Osteoblast (primary cell): ENCODE data around the gene ZSCAN10. TPM values are rescaled to one million over a fixed set of nuclear protein-coding genes. Genes with fewer than 3 reads are reported as not detected.

Experiments used
- DNase-seq: peaks from one replicate; pipeline ENCODE4 v3.0.0; 2011; ENCODE audit warnings: low spot score, mixed read lengths; ENCODE audit not compliant: insufficient read length; ENCODE audit errors: missing footprints
- H2AFZ ChIP-seq: 2 replicates; pipeline ENCODE4 v1.6.0; 2011; ENCODE audit warnings: mild to moderate bottlenecking, low read length
- H3K27ac ChIP-seq: 2 replicates; pipeline ENCODE4 v1.5.1; 2011; ENCODE audit warnings: mild to moderate bottlenecking, low read depth, low read length, moderate library complexity
- H3K27me3 ChIP-seq: 2 replicates; pipeline ENCODE4 v1.6.0; 2012; ENCODE audit warnings: mild to moderate bottlenecking, control low read depth, inconsistent platforms, low read length, moderate library complexity; ENCODE audit not compliant: insufficient read depth
- H3K36me3 ChIP-seq: 2 replicates; pipeline ENCODE4 v1.5.1; 2011; ENCODE audit warnings: mild to moderate bottlenecking, low read length, control low read depth, moderate library complexity; ENCODE audit not compliant: insufficient read depth
- H3K4me1 ChIP-seq: 2 replicates; pipeline ENCODE4 v1.5.1; 2011; ENCODE audit warnings: mild to moderate bottlenecking, low read length, control low read depth, moderate library complexity; ENCODE audit not compliant: insufficient read depth
- H3K4me2 ChIP-seq: 2 replicates; pipeline ENCODE4 v1.6.0; 2011; ENCODE audit warnings: mild to moderate bottlenecking, low read length; ENCODE audit not compliant: insufficient read depth
- H3K4me3 ChIP-seq: fragments of 200-600 bp; sonication (generic); 3 replicates; pipeline ENCODE4 v1.5.1; 2012; ENCODE audit warnings: mild to moderate bottlenecking, low read length, inconsistent platforms; ENCODE audit not compliant: insufficient read depth
- H3K79me2 ChIP-seq: 2 replicates; pipeline ENCODE4 v1.6.0; 2012; ENCODE audit warnings: mild to moderate bottlenecking, low read length, control low read depth, inconsistent platforms; ENCODE audit not compliant: insufficient read depth
- H3K9me3 ChIP-seq: 2 replicates; pipeline ENCODE4 v1.5.1; 2011; ENCODE audit warnings: low read depth, low read length, control low read depth
- H4K20me1 ChIP-seq: 2 replicates; pipeline ENCODE4 v1.6.0; 2012; ENCODE audit warnings: mild to moderate bottlenecking, low read length, control low read depth; ENCODE audit not compliant: insufficient read depth
- CTCF ChIP-seq: IDR thresholded peaks from 2 replicates; pipeline ENCODE4 v1.5.1; 2011; ENCODE audit warnings: mild to moderate bottlenecking, low read depth, low read length, moderate library complexity; ENCODE audit errors: extremely low read depth
- total RNA-seq: library from RNA; depleted of rRNA; stranded (reverse); fragments of >200 nt; gene quantifications from 2 replicates; pipeline ENCODE4 v1.2.3, GENCODE V29; 2012

The ZSCAN10 gene
- total RNA-seq, 1 donor: not detected

GRCh38 chr16:3122926-3123570 lies 24.0 kb upstream of the ZSCAN10 start:
- H3K9me3 ChIP-seq: no peaks in the 10 kb centered on the region
- TF ChIP-seq CTCF: no peak
- H3K4me2 ChIP-seq: no peak overlapping the region
- peaks cover 15% of the 10 kb centered on the region for H3K36me3 ChIP-seq
- H3K4me3 ChIP-seq: no peak overlapping the region
- no peaks in the 10 kb centered on the region for H4K20me1 ChIP-seq
- DNase-seq: peak; percentile 18
- no peaks in the 10 kb centered on the region for H3K79me2 ChIP-seq
- no peak overlapping the region for H3K27ac ChIP-seq
- no peaks in the 10 kb centered on the region for H3K27me3 ChIP-seq
- peaks cover 7% of the 10 kb centered on the region for H3K4me1 ChIP-seq
- H2AFZ ChIP-seq: no peak overlapping the region

- Histone ChIP-seq H3K4me2 (no peak overlapping the region), H4K20me1 (no peaks in the 10 kb centered on the region), H2AFZ (no peak overlapping the region), H3K27me3 (no peaks in the 10 kb centered on the region), H3K27ac (no peak overlapping the region), H3K4me3 (no peak overlapping the region), H3K79me2 (no peaks in the 10 kb centered on the region), H3K36me3 (peaks cover 5% of the 10 kb centered on the region), H3K4me1 (peaks cover 7% of the 10 kb centered on the region), H3K9me3 (no peaks in the 10 kb centered on the region)
- no peak for TF ChIP-seq CTCF
- peak; percentile 53 for DNase-seq
Measured at GRCh38 chr16:3121851-3122467, 22.9 kb upstream of the ZSCAN10 start.

- peak; percentile 59 for DNase-seq
- TF ChIP-seq CTCF: no peak
- H3K27me3 ChIP-seq: no peaks in the 10 kb centered on the region
- H3K4me1 ChIP-seq: peaks cover 7% of the 10 kb centered on the region
- no peaks in the 10 kb centered on the region for H3K79me2 ChIP-seq
- no peaks in the 10 kb centered on the region for H4K20me1 ChIP-seq
- H2AFZ ChIP-seq: no peak overlapping the region
- peaks cover 14% of the 10 kb centered on the region for H3K36me3 ChIP-seq
- no peak overlapping the region for H3K4me3 ChIP-seq
- no peaks in the 10 kb centered on the region for H3K9me3 ChIP-seq
- no peak overlapping the region for H3K27ac ChIP-seq
- no peak overlapping the region for H3K4me2 ChIP-seq
Measured at GRCh38 chr16:3120435-3120834, 21.3 kb upstream of the ZSCAN10 start.

GRCh38 chr16:3119701-3120408 lies 20.8 kb upstream of the ZSCAN10 start:
- TF ChIP-seq CTCF: no peak

More at GRCh38 chr16:3119701-3120408, 20.8 kb upstream of the ZSCAN10 start:
- Histone ChIP-seq H3K4me1 (peaks cover 7% of the 10 kb centered on the region), H3K4me3 (no peak overlapping the region), H3K4me2 (no peak overlapping the region), H3K27me3 (no peaks in the 10 kb centered on the region), H3K27ac (no peak overlapping the region), H3K9me3 (no peaks in the 10 kb centered on the region), H3K79me2 (peaks cover 4% of the 10 kb centered on the region), H2AFZ (no peak overlapping the region), H3K36me3 (peaks cover 17% of the 10 kb centered on the region), H4K20me1 (no peaks in the 10 kb centered on the region)
- peak; percentile 10 for DNase-seq
